HL-60 (cell line): Measurements from ENCODE around the gene MPRIP.

Experiments
- POLR2AphosphoS5 ChIP-seq: IDR thresholded peaks from 2 replicates; pipeline ENCODE4 v1.6.1; 2012; ENCODE audit warnings: low read depth
- SPI1 ChIP-seq: IDR thresholded peaks from 2 replicates; pipeline ENCODE4 v1.6.1; 2012; ENCODE audit warnings: low read depth, mild to moderate bottlenecking, borderline replicate concordance
- TF ChIP-seq, protein P1 (sequence below): IDR thresholded peaks from one replicate; pipeline ENCODE4 v1.5.1; 2011; ENCODE audit warnings: low read length, control low read depth, inconsistent platforms; ENCODE audit not compliant: insufficient read depth
- TF ChIP-seq, protein P2 (sequence below): IDR thresholded peaks from 2 replicates; pipeline ENCODE4 v1.6.1; 2012; ENCODE audit warnings: low read depth; ENCODE audit not compliant: insufficient replicate concordance

- TF ChIP-seq, protein P1, sequence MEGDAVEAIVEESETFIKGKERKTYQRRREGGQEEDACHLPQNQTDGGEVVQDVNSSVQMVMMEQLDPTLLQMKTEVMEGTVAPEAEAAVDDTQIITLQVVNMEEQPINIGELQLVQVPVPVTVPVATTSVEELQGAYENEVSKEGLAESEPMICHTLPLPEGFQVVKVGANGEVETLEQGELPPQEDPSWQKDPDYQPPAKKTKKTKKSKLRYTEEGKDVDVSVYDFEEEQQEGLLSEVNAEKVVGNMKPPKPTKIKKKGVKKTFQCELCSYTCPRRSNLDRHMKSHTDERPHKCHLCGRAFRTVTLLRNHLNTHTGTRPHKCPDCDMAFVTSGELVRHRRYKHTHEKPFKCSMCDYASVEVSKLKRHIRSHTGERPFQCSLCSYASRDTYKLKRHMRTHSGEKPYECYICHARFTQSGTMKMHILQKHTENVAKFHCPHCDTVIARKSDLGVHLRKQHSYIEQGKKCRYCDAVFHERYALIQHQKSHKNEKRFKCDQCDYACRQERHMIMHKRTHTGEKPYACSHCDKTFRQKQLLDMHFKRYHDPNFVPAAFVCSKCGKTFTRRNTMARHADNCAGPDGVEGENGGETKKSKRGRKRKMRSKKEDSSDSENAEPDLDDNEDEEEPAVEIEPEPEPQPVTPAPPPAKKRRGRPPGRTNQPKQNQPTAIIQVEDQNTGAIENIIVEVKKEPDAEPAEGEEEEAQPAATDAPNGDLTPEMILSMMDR: no peak
- TF ChIP-seq SPI1 (no peak), POLR2AphosphoS5 (no peak)
- TF ChIP-seq, protein P2, sequence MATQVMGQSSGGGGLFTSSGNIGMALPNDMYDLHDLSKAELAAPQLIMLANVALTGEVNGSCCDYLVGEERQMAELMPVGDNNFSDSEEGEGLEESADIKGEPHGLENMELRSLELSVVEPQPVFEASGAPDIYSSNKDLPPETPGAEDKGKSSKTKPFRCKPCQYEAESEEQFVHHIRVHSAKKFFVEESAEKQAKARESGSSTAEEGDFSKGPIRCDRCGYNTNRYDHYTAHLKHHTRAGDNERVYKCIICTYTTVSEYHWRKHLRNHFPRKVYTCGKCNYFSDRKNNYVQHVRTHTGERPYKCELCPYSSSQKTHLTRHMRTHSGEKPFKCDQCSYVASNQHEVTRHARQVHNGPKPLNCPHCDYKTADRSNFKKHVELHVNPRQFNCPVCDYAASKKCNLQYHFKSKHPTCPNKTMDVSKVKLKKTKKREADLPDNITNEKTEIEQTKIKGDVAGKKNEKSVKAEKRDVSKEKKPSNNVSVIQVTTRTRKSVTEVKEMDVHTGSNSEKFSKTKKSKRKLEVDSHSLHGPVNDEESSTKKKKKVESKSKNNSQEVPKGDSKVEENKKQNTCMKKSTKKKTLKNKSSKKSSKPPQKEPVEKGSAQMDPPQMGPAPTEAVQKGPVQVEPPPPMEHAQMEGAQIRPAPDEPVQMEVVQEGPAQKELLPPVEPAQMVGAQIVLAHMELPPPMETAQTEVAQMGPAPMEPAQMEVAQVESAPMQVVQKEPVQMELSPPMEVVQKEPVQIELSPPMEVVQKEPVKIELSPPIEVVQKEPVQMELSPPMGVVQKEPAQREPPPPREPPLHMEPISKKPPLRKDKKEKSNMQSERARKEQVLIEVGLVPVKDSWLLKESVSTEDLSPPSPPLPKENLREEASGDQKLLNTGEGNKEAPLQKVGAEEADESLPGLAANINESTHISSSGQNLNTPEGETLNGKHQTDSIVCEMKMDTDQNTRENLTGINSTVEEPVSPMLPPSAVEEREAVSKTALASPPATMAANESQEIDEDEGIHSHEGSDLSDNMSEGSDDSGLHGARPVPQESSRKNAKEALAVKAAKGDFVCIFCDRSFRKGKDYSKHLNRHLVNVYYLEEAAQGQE: no peak
These were observed 39.2 kb downstream of the MPRIP start for GRCh38 chr17:17081304-17081940.
